Stimulated activated CD8-positive, alpha-beta memory T cell treated with anti-CD3 and anti-CD28 coated beads, Interleukin-12 subunit alpha, Interleukin-12 subunit beta, amount 100 ng/mL, for 24 hours (primary cell): Measurements from ENCODE around the gene S1PR1.
A peak's percentile ranks its signal among the peaks of the same experiment; 100 is the strongest.
"Not testable (repeated sequence)": the region's sequence is repeated elsewhere in the genome, so short reads cannot be mapped to it uniquely, and the experiment has no call there.

Experiments
- DNase-seq: peaks from one replicate; pipeline ENCODE4 v3.0.0-alpha.2; 2020; ENCODE audit errors: extremely low read depth

Gene S1PR1

DNA sequence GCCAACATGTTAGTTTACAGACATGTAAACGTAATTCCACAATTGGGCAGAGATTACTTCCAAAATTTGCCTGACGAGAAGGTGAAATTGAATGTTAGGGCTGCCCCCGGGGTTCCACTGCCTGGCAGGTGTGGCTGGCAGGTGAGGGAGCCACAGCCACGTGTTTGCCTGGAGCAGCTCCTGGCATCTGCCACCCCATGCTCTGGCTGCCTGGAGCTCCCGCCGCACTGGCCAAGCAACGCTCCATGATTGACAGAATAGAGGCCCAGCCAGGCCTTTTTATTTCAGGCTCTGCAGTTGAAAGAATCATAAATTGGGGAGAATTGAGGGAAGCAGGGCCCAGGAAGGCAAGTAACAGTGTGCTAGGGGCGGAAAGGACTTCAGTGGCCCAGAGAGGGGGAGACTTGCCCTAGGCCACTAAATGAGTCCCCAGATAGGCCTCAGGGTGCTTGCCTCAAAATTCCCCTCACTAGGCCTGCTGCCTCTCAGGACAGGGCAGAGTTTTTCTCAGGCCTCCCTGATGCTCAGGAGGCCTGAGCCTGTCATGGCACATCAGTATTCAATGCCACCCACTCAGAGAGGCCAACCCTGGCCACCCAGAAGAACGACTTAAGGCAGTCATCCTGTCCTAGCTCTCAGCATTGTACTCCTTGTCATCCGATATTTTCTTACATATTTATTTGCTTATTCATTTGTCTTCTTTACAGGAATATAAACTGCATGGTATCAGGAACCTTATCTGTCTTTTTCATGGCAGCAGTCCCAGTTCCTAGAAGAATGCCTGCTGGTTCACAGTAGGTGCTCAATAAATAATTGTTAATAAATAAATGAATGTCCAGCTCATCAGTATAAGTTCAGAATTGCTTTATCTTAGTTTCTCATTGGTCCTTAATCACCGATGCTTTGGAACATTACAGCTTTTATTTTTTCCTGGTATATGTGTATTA lies 16.6 kb upstream of the S1PR1 start:
- DNase-seq: no peak

DNA sequence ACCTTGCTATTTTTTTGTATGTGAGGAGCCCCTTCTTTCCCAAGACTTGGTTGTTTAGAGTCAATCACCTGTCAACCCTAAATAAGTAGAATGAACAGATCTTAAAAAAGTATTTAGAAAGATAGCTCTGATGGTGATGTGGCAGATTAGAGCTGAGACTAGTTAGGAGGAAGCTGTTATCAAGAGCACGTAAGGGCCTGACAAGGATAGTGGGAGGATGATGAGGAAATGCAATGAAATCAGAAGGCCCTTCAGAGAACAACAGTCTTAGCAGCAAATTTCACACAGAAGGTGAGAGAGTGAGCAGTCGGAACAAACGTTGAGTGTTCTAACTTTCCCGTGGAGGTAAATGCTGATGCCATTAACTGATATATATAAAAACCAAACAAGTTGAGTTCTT lies 15.9 kb upstream of the S1PR1 start:
- DNase-seq: no peak

DNA sequence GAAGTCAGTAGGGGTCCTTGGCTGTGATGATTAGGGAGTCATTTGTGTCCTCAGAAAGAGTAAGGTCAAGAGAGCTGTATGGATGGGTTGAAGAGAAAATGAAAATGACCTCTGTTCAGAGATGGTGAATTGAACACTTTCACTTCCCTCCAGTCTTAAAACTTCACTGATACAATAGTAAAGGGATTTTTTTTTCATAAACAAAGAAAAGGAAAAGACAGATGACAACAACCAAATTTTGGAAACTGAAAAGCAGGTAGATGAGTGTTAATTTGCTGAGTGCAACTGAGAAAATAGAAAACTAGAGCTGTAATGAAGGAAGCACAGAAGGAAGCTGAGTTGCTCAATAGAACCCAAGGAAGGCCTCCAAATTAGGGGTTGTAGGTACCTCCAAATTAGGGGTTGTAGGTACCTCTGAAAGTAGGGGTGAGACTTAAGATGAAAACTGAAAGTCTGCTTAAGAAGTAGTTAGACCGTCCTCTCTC lies 14.8 kb upstream of the S1PR1 start:
- no peak for DNase-seq

DNA sequence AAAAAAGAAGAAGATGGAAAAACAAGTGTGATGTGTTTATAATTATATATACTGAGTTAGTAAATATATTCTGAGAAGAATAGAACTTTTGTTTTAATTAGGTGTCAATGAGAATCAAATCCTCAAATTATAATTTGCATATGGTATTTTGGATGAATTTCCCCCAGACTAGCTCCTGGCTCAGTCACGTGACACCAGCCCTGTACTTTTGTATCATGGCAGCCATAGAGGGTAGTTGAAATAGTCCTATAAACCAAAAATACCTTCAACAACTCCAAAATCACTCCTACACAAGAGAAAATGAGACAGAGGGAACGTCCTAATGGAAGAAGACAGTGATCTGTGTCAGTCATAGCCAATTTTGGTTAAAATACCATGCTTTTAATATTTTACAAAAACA lies 9.0 kb upstream of the S1PR1 start:
- no peak for DNase-seq

DNA sequence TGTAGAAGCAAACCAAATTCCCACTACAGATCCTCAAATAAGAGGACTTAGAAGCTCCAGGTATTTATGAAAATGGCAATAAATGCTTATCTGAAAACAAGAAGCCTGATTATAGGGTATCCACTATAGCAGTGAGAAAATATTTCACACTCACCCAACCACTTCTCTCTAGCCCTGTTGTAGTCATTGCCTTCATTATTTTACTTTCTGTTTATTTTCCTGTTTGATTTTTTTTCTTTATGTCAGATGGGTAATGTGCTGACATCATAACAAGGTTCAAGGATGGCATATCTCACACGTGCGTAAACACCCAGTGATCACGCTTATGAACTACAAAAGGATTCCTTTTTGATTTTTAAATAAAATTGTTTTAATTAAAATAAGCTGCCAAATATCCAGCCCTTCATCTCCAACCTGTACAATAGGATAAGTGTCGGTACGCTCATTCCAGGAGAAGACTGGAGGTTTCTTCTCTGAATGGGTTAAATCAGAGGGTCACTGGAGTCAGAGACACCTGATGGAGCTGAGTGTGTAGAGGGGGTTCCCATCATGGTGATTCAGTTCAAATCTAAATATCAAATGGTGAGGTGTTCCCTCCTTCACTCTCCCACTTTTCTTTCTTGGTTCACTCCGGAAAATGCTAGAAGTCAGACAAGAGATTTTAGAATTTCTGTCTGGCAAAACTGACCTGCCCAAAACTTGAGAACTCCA lies 8.2 kb upstream of the S1PR1 start:
- no peak for DNase-seq

DNA sequence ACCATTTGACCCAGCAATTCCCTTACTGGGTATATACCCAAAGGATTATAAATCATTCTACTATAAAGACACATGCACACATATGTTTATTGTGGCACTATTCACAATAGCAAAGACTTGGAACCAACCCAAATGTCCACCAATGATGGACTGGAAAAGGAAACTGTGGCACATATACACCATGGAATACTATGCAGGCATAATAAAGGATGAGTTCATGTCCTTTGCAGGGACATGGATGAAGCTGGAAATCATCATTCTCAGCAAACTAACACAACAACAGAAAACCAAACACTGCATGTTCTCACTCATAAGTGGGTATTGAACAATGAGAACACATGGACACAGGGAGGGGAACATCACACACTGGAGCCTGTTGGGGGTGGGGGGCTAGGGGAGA lies 4.6 kb upstream of the S1PR1 start:
- DNase-seq: not testable (repeated sequence)

DNA sequence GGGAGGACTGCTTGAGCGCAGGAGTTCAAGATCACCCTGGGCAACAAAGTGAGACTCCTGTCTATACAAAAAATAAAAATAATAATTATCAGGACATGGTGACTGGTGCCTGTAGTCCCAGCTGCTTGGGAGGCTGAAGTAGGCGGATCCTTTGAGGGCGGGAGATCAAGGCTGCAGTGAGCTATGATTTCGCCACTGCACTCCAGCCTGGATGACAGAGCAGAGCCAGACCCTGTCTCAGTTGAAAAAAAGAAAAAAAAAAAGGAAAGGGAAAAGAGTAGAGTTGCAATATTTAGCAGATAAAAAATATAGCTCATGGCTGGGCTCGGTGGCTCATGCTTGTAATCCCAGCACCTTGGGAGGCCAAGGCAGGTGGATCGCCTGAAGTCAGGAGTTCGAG lies 3.3 kb upstream of the S1PR1 start:
- DNase-seq: no peak

DNA sequence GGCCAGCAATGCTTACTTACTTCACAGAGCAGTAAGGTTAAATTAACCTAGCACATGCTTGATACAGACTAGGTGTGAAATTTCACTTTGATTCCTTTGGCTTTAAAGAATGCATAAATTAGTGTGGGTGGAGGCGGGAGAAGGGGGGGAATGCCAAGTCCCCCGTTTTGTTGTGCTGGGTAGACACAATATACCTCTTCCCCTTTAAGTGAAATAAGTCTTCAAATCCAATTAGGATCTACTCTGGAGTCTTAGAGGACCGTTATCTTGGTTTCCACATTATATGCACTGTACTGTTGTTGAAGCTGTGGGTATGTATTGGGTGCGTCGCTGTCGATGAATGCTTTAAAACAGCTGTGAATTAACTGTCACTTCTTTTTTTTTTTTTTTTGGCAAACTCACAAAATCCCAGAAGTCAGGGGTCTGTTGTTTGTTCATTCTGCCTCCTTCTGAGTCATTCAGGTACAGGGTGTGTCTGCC lies 1.6 kb upstream of the S1PR1 start:
- DNase-seq: no peak

DNA sequence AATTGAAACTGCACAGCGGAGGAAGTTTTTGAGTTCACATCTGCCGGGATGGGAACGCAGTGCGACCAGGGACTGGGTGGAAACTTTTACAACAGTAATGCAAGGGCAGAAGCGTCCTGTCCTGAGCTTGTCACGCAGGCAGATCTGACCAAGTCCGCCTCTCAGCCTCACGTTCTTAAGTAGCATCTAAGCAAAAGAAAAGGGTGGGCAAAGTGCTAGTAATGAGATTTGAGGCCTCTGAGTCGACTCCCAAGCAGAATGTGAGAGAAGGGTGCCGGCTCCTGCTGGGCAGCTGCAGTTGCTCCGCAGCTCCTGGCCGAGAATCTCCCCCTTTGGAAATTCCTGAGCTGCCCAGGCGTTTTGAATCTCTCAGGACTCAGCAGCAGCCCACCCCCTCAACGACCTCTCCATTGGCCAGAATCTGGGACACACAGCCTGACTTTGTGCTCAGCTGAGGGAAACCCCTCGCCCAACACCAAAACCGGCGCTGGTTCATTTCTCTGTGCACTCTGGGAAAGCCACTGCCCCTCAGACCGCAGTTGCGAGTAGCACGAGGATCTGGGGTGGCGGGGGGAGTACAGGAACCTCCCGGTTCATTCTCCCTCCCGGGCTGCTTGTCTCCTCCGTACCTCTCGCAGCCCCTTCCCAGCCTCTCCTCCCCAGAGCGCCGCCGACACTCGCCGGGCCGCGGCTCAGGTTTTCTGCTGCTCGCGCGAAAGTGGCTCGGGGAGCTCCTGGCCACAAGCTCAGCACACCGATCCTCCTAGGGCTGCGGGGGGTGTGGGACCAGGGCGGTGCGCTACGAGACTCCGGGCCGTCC lies 913 bp upstream of the S1PR1 start:
- DNase-seq: no peak

DNA sequence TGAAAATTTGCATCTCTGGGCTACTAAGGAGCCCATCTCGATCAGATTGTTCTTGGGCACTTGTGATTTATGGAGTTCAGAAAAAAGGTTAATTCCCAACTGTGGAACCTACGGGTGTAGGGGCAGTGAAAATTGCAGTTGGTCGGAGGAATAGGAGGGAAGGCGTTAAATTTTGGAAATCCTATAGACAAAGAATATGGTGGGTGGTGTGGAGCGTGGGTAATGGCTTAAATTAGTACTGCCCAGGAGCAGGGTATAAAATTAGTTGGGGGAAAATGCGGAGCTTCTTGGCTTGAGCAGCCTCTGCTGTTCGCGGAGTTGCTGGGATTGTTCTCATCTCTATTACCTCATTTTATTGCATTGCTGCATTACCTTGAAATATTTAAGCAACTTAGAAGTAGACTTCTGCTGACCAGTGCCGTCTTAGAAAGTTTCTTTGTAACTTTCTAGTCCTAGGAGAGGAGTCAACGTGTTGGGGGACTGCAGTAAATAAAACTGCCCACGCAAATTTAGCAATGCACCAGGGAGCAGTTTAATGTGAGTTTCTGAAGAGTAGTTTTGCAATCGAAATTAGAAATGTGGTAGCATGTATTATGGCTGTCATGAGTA lies 514 bp downstream of the S1PR1 start:
- DNase-seq: no peak

DNA sequence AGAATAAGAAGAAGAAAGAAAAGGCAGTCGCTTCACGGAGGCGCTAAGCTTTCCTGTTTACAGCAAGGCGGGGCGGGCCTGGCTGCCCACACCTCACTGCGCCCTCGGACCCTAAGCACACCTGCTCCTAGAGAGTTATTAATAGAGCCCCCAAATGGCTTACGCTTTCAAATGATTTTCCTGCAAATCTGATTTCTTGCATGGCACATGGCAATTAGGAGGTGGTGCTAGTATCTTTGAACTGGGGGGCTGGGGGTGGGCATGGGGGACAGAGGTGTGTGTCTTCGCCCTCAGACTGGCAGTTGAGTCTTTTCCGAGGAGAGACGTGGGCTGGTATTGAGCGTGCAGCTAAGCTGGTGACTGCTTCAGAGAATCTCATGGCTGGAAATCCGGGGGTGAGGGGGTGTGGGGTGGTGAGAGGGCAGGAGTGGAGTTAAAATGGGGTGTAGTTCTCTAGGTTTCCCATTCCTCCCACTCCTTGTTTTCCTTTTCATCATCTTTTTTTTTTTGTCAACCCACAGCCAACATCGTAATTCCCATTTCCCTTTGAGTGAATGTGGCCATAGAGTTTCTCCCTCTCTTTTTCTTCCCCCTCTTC lies 1.3 kb downstream of the S1PR1 start:
- DNase-seq: no peak

DNA sequence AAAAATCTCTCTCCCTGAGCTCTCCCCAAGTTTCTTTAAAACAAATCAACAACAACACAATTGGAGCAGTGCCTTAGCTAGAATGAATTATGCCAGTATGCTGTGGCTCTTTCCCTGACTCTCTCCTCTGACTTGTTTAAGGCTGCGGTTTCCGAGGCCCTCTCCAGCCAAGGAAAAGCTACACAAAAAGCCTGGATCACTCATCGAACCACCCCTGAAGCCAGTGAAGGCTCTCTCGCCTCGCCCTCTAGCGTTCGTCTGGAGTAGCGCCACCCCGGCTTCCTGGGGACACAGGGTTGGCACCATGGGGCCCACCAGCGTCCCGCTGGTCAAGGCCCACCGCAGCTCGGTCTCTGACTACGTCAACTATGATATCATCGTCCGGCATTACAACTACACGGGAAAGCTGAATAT lies 1.9 kb downstream of the S1PR1 start:
- peak; percentile 70 for DNase-seq

DNA sequence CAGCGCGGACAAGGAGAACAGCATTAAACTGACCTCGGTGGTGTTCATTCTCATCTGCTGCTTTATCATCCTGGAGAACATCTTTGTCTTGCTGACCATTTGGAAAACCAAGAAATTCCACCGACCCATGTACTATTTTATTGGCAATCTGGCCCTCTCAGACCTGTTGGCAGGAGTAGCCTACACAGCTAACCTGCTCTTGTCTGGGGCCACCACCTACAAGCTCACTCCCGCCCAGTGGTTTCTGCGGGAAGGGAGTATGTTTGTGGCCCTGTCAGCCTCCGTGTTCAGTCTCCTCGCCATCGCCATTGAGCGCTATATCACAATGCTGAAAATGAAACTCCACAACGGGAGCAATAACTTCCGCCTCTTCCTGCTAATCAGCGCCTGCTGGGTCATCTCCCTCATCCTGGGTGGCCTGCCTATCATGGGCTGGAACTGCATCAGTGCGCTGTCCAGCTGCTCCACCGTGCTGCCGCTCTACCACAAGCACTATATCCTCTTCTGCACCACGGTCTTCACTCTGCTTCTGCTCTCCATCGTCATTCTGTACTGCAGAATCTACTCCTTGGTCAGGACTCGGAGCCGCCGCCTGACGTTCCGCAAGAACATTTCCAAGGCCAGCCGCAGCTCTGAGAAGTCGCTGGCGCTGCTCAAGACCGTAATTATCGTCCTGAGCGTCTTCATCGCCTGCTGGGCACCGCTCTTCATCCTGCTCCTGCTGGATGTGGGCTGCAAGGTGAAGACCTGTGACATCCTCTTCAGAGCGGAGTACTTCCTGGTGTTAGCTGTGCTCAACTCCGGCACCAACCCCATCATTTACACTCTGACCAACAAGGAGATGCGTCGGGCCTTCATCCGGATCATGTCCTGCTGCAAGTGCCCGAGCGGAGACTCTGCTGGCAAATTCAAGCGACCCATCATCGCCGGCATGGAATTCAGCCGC lies 2.5 kb downstream of the S1PR1 start:
- no peak for DNase-seq

DNA sequence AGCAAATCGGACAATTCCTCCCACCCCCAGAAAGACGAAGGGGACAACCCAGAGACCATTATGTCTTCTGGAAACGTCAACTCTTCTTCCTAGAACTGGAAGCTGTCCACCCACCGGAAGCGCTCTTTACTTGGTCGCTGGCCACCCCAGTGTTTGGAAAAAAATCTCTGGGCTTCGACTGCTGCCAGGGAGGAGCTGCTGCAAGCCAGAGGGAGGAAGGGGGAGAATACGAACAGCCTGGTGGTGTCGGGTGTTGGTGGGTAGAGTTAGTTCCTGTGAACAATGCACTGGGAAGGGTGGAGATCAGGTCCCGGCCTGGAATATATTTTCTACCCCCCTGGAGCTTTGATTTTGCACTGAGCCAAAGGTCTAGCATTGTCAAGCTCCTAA lies 3.2 kb downstream of the S1PR1 start:
- no peak for DNase-seq

DNA sequence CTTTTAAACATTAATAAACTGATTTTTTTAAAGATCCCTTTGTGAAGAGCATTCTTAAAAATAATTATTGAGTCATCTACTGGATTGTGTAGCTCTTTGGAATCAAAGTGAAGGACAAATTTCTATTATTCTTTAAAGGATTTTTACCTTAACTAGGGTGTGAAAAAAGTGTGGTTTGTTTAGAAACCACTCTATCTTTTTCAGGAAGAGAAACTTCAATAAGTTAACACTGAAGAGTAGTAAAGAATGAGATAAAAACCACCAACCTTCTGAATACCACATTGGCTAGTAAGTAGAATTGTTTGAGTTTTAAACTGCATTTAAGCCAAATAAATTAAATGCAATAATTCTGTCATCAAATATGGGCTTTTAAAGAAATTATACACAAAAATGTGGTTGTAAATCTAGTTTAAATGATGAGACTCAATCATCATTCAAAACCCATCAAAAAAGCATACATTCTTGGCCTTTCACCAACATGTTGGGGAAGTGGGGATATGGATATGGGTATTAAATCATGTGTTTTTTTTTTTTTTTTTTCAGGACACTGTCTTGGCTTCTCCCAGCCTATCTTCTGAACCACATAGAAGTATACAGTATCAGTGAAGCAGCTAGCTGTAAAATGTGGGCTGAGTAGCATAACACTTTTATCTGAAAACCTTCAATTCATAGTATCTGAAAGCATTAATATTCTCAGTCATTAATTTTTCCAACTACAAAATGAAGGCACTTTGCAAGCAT lies 4.8 kb downstream of the S1PR1 start:
- DNase-seq: no peak

DNA sequence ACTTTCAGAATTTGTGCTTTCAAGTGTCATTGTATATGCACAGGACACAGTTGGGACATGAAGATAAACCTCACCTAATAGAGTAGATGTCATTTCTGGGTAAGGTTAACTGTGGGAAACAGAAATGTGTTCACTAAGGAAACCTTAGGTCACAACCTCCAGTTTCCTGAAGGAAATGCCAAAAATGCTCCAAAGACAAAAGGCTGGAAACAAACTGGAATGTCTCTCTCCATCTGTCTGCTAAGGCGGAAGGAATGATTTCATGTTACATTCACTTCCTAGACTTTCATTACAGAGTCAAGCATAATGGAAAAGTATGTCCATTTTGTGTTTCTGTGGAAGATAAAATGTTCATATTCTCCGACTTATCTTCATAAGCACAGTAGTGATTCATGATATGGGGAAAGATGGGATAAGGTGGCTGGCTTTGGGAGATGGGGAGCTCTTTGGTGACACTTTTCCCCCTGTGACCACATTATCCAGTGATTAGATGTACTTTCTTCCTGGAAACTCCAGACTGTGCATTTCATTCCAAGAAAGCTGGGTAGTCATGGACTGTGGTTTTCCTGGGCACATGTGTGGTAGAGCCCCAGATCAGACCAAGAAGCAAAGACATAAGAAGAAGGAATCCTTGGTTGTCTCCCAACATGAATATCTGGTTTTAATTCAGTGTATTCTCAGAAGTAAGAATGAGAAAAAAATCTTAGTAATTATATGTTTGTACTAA lies 5.7 kb downstream of the S1PR1 start:
- DNase-seq: no peak

DNA sequence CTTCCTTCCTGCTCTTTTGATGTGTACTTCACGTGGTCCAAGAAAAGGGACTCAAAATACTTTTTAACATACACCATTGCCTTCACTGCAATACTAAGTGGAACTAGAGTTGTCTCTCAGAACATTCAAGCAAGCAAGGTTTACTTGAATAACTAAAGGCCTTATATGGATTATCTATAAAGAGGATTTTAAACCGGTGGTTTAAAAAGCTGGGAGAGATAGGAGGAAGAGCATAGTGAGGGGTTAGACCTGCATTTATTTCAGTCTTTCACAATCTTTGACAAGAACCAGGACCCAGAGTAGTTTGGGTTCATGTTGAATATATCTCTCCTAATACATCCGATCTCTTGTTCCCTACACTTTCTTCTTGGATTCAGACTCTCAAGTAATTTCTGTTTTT lies 6.9 kb downstream of the S1PR1 start:
- no peak for DNase-seq

DNA sequence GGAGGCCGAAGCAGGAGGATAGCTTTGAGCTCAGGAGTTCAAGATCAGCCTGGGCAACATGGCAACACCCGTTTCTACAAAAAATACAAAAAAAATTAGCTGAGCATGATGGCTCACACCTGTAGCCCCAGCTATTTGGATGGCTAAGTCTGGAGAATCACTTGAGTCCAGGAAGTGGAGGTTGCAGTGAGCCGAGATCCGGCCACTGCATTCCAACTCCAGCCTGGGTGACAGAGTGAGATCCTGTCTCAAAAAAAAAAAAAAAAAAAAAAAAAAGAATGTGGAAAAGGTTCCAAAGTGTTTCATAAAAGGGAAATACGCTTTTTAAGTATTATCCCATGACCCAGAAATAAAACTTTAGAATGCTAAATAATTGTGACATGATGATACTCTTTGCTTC lies 8.0 kb downstream of the S1PR1 start:
- DNase-seq: no peak
